ENCODE data around the gene HOGA1. TPM values are rescaled to one million over a fixed set of nuclear protein-coding genes. Genes with fewer than 3 reads are reported as not detected.

Gene HOGA1
- total and polyA plus RNA-seq, 2 experiments from 2014 or later = 0.15 TPM; not detected in 1

- TF ChIP-seq, protein P1, sequence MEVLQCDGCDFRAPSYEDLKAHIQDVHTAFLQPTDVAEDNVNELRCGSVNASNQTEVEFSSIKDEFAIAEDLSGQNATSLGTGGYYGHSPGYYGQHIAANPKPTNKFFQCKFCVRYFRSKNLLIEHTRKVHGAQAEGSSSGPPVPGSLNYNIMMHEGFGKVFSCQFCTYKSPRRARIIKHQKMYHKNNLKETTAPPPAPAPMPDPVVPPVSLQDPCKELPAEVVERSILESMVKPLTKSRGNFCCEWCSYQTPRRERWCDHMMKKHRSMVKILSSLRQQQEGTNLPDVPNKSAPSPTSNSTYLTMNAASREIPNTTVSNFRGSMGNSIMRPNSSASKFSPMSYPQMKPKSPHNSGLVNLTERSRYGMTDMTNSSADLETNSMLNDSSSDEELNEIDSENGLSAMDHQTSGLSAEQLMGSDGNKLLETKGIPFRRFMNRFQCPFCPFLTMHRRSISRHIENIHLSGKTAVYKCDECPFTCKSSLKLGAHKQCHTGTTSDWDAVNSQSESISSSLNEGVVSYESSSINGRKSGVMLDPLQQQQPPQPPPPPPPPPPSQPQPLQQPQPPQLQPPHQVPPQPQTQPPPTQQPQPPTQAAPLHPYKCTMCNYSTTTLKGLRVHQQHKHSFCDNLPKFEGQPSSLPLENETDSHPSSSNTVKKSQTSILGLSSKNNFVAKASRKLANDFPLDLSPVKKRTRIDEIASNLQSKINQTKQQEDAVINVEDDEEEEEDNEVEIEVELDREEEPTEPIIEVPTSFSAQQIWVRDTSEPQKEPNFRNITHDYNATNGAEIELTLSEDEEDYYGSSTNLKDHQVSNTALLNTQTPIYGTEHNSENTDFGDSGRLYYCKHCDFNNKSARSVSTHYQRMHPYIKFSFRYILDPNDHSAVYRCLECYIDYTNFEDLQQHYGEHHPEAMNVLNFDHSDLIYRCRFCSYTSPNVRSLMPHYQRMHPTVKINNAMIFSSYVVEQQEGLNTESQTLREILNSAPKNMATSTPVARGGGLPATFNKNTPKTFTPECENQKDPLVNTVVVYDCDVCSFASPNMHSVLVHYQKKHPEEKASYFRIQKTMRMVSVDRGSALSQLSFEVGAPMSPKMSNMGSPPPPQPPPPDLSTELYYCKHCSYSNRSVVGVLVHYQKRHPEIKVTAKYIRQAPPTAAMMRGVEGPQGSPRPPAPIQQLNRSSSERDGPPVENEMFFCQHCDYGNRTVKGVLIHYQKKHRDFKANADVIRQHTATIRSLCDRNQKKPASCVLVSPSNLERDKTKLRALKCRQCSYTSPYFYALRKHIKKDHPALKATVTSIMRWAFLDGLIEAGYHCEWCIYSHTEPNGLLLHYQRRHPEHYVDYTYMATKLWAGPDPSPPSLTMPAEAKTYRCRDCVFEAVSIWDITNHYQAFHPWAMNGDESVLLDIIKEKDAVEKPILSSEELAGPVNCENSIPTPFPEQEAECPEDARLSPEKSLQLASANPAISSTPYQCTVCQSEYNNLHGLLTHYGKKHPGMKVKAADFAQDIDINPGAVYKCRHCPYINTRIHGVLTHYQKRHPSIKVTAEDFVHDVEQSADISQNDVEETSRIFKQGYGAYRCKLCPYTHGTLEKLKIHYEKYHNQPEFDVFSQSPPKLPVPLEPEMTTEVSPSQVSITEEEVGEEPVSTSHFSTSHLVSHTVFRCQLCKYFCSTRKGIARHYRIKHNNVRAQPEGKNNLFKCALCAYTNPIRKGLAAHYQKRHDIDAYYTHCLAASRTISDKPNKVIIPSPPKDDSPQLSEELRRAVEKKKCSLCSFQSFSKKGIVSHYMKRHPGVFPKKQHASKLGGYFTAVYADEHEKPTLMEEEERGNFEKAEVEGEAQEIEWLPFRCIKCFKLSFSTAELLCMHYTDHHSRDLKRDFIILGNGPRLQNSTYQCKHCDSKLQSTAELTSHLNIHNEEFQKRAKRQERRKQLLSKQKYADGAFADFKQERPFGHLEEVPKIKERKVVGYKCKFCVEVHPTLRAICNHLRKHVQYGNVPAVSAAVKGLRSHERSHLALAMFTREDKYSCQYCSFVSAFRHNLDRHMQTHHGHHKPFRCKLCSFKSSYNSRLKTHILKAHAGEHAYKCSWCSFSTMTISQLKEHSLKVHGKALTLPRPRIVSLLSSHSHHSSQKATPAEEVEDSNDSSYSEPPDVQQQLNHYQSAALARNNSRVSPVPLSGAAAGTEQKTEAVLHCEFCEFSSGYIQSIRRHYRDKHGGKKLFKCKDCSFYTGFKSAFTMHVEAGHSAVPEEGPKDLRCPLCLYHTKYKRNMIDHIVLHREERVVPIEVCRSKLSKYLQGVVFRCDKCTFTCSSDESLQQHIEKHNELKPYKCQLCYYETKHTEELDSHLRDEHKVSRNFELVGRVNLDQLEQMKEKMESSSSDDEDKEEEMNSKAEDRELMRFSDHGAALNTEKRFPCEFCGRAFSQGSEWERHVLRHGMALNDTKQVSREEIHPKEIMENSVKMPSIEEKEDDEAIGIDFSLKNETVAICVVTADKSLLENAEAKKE (CRISPR knock-in tag; IDR thresholded peaks at IDR 0.05) = no peak
- TF ChIP-seq ZNF331 (CRISPR knock-in tag; IDR thresholded peaks at IDR 0.05; ENCODE audit: low read depth) (no peak), POLR2AphosphoS5 (IDR thresholded peaks at IDR 0.05; ENCODE audit: low read depth) (no peak), ZNF114 (CRISPR knock-in tag; IDR thresholded peaks at IDR 0.05) (no peak), EZH2 (IDR thresholded peaks at IDR 0.05; ENCODE audit: low read depth, unreplicated experiment) (no peak)
These were observed 9.2 kb downstream of the HOGA1 start (continued) for GRCh38 chr10:97593421-97593820.

GRCh38 chr10:97596101-97597082 lies 12.2 kb downstream of the HOGA1 start:
- peak; percentile 32; the same call in 1 of the 3 replicates for ATAC-seq
- no peak overlapping the region for H3K4me3 ChIP-seq
- Mint-ChIP-seq H3K9me3 (no peaks in the 10 kb centered on the region), H3K36me3 (ENCODE audit: low read depth) (no peaks in the 10 kb centered on the region), H3K27ac (no peak overlapping the region), H3K4me3 (no peak overlapping the region), H3K27me3 (ENCODE audit: insufficient read depth, low read depth, poor library complexity) (peaks cover 6% of the 10 kb centered on the region), H3K4me1 (no peaks in the 10 kb centered on the region)
- H4K20me1 ChIP-seq (replicated peaks; ENCODE audit: insufficient read depth) = no peaks in the 10 kb centered on the region
- H3K9me2 ChIP-seq (ENCODE audit: insufficient read depth) = no peaks in the 10 kb centered on the region
- H3F3A ChIP-seq (replicated peaks; ENCODE audit: low read depth) = no peaks in the 10 kb centered on the region
- no peaks in the 10 kb centered on the region for H3K27me3 ChIP-seq (ENCODE audit: insufficient read depth)
- no peak overlapping the region for H3K4me2 ChIP-seq
- no peaks in the 10 kb centered on the region for H3K4me1 ChIP-seq (ENCODE audit: insufficient read depth)
- H3K79me2 ChIP-seq (replicated peaks; ENCODE audit: insufficient read depth) = no peaks in the 10 kb centered on the region
- 0 out of 2 replicates have a peak overlapping the region, but pooled peaks have one; percentile 19 for H3K27ac ChIP-seq (ENCODE audit: low read depth)
- H2AFZ ChIP-seq = peak overlapping the region; percentile 9; the same call in 1 of the 2 replicates
- H3K36me3 ChIP-seq (ENCODE audit: insufficient read depth) = no peaks in the 10 kb centered on the region
- DNase-seq (ENCODE audit: low spot score) = no peak
- no peak for TF ChIP-seq ETS1 (IDR thresholded peaks at IDR 0.05)
- TF ChIP-seq REST (IDR thresholded peaks at IDR 0.05; ENCODE audit: unreplicated experiment) = no peak
- TF ChIP-seq, protein P2, sequence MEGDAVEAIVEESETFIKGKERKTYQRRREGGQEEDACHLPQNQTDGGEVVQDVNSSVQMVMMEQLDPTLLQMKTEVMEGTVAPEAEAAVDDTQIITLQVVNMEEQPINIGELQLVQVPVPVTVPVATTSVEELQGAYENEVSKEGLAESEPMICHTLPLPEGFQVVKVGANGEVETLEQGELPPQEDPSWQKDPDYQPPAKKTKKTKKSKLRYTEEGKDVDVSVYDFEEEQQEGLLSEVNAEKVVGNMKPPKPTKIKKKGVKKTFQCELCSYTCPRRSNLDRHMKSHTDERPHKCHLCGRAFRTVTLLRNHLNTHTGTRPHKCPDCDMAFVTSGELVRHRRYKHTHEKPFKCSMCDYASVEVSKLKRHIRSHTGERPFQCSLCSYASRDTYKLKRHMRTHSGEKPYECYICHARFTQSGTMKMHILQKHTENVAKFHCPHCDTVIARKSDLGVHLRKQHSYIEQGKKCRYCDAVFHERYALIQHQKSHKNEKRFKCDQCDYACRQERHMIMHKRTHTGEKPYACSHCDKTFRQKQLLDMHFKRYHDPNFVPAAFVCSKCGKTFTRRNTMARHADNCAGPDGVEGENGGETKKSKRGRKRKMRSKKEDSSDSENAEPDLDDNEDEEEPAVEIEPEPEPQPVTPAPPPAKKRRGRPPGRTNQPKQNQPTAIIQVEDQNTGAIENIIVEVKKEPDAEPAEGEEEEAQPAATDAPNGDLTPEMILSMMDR (conservative IDR thresholded peaks at IDR 0.05; ENCODE audit: low read depth in 2 of 2) = no peak
- TF ChIP-seq EZH2phosphoT487 (IDR thresholded peaks at IDR 0.05; ENCODE audit: unreplicated experiment) = no peak
- TF ChIP-seq CREB1 (CRISPR knock-in tag; IDR thresholded peaks at IDR 0.05; ENCODE audit: low read depth) = no peak
- TF ChIP-seq EZH2 (IDR thresholded peaks at IDR 0.05; ENCODE audit: low read depth, unreplicated experiment) = no peak
- TF ChIP-seq STAT1 (IDR thresholded peaks at IDR 0.05; ENCODE audit: unreplicated experiment) = no peak

Data from GM23338 (cell line).